ENCODE results near the gene MUL1. TPM values are rescaled to one million over a fixed set of nuclear protein-coding genes. Genes with fewer than 3 reads are reported as not detected.

The MUL1 gene
- total RNA-seq, 2 donors from 2014 or later: 15.6 to 19.8 TPM

DNA sequence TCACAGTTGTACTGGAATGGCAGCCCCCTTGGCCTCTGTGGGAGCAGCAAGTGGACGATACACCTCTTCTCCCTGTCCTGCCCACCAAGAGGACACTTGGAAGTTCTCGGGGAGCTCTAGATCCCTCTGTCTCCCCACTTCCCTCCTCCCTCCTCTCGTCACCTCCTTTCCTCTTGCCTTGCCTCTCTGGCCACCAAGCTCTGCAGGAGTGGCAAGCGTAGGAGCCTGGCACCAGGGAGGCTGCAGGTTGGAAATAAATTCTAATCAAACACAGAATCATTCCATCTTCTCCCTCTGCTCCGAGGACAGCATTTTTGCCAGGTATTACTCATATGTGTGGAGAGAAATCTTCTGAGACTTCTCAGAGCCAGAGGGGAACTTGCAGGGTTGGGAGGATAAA lies 42.8 kb downstream of the MUL1 start:
- Histone ChIP-seq H3K36me3 (ENCODE audit: control insufficient read depth, insufficient read depth, low read length) (no peaks in the 10 kb centered on the region), H3K27ac (ENCODE audit: low read depth, low read length) (no peak overlapping the region), H3K4me3 (ENCODE audit: low read length) (no peak overlapping the region), H3K9ac (ENCODE audit: extremely low read depth, low read length, poor library complexity, severe bottlenecking) (no peak overlapping the region), H3K27me3 (ENCODE audit: control insufficient read depth, insufficient read depth, low read length, poor library complexity, severe bottlenecking) (peaks cover 53% of the 10 kb centered on the region), H3K4me1 (ENCODE audit: control insufficient read depth, insufficient read depth, low read length) (no peaks in the 10 kb centered on the region), H3K9me3 (ENCODE audit: control insufficient read depth, low read length) (peaks cover 10% of the 10 kb centered on the region)
- Mint-ChIP-seq H3K4me1 (peaks cover 2% of the 10 kb centered on the region), H3K36me3 (ENCODE audit: low read depth) (no peaks in the 10 kb centered on the region), H3K27ac (no peak overlapping the region), H3K4me3 (no peak overlapping the region), H3K27me3 (ENCODE audit: insufficient read depth) (peaks cover 28% of the 10 kb centered on the region), H3K9me3 (peaks cover 2% of the 10 kb centered on the region)
- no peak for DNase-seq
- TF ChIP-seq, protein P1, sequence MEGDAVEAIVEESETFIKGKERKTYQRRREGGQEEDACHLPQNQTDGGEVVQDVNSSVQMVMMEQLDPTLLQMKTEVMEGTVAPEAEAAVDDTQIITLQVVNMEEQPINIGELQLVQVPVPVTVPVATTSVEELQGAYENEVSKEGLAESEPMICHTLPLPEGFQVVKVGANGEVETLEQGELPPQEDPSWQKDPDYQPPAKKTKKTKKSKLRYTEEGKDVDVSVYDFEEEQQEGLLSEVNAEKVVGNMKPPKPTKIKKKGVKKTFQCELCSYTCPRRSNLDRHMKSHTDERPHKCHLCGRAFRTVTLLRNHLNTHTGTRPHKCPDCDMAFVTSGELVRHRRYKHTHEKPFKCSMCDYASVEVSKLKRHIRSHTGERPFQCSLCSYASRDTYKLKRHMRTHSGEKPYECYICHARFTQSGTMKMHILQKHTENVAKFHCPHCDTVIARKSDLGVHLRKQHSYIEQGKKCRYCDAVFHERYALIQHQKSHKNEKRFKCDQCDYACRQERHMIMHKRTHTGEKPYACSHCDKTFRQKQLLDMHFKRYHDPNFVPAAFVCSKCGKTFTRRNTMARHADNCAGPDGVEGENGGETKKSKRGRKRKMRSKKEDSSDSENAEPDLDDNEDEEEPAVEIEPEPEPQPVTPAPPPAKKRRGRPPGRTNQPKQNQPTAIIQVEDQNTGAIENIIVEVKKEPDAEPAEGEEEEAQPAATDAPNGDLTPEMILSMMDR (conservative IDR thresholded peaks at IDR 0.05): no peak
- 73 to 82% methylated on average over 2 to 4 of the region's 5 CpGs for WGBS, 2 experiments (ENCODE audit: insufficient coverage in 1 of 2, insufficient read length in 1 of 2)

DNA sequence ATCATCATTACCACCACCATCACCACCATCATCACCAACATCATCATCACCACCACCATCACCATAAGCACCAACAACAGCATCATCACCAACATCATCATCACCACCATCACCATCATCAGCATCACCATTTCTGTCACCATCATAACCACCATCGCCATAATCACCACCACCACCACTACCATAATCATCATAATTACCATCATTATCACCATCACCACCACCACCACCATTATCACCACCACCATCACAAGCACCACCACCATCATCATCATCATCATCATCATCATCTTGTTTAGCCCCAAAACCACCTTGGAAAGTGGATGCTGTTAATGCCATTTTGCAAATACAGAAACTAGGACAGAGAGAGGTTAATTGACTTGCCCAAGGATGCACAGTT lies 44.4 kb downstream of the MUL1 start:
- Mint-ChIP-seq H3K4me3 (no peak overlapping the region), H3K27ac (no peak overlapping the region), H3K36me3 (ENCODE audit: low read depth) (no peaks in the 10 kb centered on the region), H3K27me3 (ENCODE audit: insufficient read depth) (peaks cover 45% of the 10 kb centered on the region), H3K4me1 (peaks cover 2% of the 10 kb centered on the region), H3K9me3 (peaks cover 2% of the 10 kb centered on the region)
- no peak overlapping the region for H3K27ac ChIP-seq (ENCODE audit: low read depth, low read length)
- H3K4me3 ChIP-seq (ENCODE audit: low read length): no peak overlapping the region
- 82 to 100% methylated on average over 1 of the region's 1 CpG for WGBS, 2 experiments (ENCODE audit: insufficient coverage in 1 of 2, insufficient read length in 1 of 2)
- TF ChIP-seq, protein P1 (conservative IDR thresholded peaks at IDR 0.05): no peak
- peaks cover 10% of the 10 kb centered on the region for H3K9me3 ChIP-seq (ENCODE audit: control insufficient read depth, low read length)
- H3K4me1 ChIP-seq (ENCODE audit: control insufficient read depth, insufficient read depth, low read length): no peaks in the 10 kb centered on the region
- H3K27me3 ChIP-seq (ENCODE audit: control insufficient read depth, insufficient read depth, low read length, poor library complexity, severe bottlenecking): peaks cover 50% of the 10 kb centered on the region
- DNase-seq: no peak
- no peaks in the 10 kb centered on the region for H3K36me3 ChIP-seq (ENCODE audit: control insufficient read depth, insufficient read depth, low read length)
- H3K9ac ChIP-seq (ENCODE audit: extremely low read depth, low read length, poor library complexity, severe bottlenecking): no peak overlapping the region

DNA sequence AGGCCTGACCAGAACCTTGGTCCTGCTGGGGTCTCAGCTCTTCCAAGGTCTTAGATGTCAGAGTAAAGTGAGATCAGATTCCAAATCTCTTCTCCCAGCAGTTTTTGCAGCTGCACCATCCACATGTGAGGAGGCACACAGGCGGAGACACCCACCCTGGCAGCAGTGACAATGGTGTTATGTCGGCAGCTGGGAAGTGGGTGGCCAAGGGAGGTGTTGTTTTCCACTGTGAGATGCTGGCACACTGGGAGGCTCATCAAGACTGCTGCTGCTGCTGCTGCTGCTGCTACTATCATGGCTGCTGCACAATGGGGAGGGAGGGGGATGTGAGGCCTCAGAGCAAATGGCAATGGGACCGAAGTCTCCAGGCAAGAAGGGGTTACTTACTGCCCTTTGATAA lies 45.6 kb downstream of the MUL1 start:
- no peak for DNase-seq
- no peaks in the 10 kb centered on the region for H3K4me1 Mint-ChIP-seq
- H3K27me3 Mint-ChIP-seq (ENCODE audit: insufficient read depth): peaks cover 49% of the 10 kb centered on the region
- no peaks in the 10 kb centered on the region for H3K36me3 Mint-ChIP-seq (ENCODE audit: low read depth)
- TF ChIP-seq, protein P1 (conservative IDR thresholded peaks at IDR 0.05): no peak
- no peak overlapping the region for H3K4me3 Mint-ChIP-seq
- H3K27ac Mint-ChIP-seq: no peak overlapping the region
- H3K27ac ChIP-seq (ENCODE audit: low read depth, low read length): no peak overlapping the region
- no peaks in the 10 kb centered on the region for H3K4me1 ChIP-seq (ENCODE audit: control insufficient read depth, insufficient read depth, low read length)
- no peaks in the 10 kb centered on the region for H3K36me3 ChIP-seq (ENCODE audit: control insufficient read depth, insufficient read depth, low read length)
- peaks cover 2% of the 10 kb centered on the region for H3K9me3 Mint-ChIP-seq
- peaks cover 44% of the 10 kb centered on the region for H3K27me3 ChIP-seq (ENCODE audit: control insufficient read depth, insufficient read depth, low read length, poor library complexity, severe bottlenecking)
- no peak overlapping the region for H3K4me3 ChIP-seq (ENCODE audit: low read length)
- H3K9ac ChIP-seq (ENCODE audit: extremely low read depth, low read length, poor library complexity, severe bottlenecking): no peak overlapping the region
- peaks cover 10% of the 10 kb centered on the region for H3K9me3 ChIP-seq (ENCODE audit: control insufficient read depth, low read length)
- 88 to 100% methylated on average over 1 to 3 of the region's 3 CpGs for WGBS, 2 experiments (ENCODE audit: insufficient coverage in 1 of 2, insufficient read length in 1 of 2)
